HG03469 (cell line): ENCODE results near the gene CACNG5.

Experiments
- ATAC-seq: cut with Tn5 transposase; IDR thresholded peaks from one replicate; pipeline ENCODE4 v1.9.1; 2021; ENCODE audit warnings: mild to moderate bottlenecking, moderate library complexity, moderate number of reproducible peaks; ENCODE audit not compliant: unreplicated experiment

The CACNG5 gene

GRCh38 chr17:66822009-66822408 is 12.9 kb upstream of the CACNG5 start:
- no peak for ATAC-seq

- ATAC-seq: no peak
These were observed 8.1 kb upstream of the CACNG5 start for GRCh38 chr17:66826856-66827255.

GRCh38 chr17:66829386-66829864 is 5.5 kb upstream of the CACNG5 start:
- ATAC-seq: no peak

- ATAC-seq: no peak
These were observed 5.0 kb upstream of the CACNG5 start for GRCh38 chr17:66829883-66830282.

GRCh38 chr17:66830451-66830850 is 4.5 kb upstream of the CACNG5 start:
- ATAC-seq: no peak

- ATAC-seq: no peak
These were observed 3.3 kb upstream of the CACNG5 start for GRCh38 chr17:66831383-66832210.

GRCh38 chr17:66833201-66833600 is 1.7 kb upstream of the CACNG5 start:
- ATAC-seq: no peak

GRCh38 chr17:66834426-66834918 is 445 bp upstream of the CACNG5 start:
- no peak for ATAC-seq

- no peak for ATAC-seq
These were observed 559 bp downstream of the CACNG5 start for GRCh38 chr17:66835476-66835875.

- no peak for ATAC-seq
These were observed 1.4 kb downstream of the CACNG5 start for GRCh38 chr17:66836063-66837005.

GRCh38 chr17:66837226-66837625 is 2.3 kb downstream of the CACNG5 start:
- ATAC-seq: no peak

- ATAC-seq: no peak
These were observed 3.2 kb downstream of the CACNG5 start for GRCh38 chr17:66837885-66838665.

GRCh38 chr17:66839616-66840015 is 4.7 kb downstream of the CACNG5 start:
- no peak for ATAC-seq

GRCh38 chr17:66840061-66840460 is 5.1 kb downstream of the CACNG5 start:
- no peak for ATAC-seq

GRCh38 chr17:66841328-66841727 is 6.4 kb downstream of the CACNG5 start:
- no peak for ATAC-seq

- ATAC-seq: no peak
These were observed 6.8 kb downstream of the CACNG5 start for GRCh38 chr17:66841744-66842143.

- no peak for ATAC-seq
These were observed 7.6 kb downstream of the CACNG5 start for GRCh38 chr17:66842505-66842904.

- no peak for ATAC-seq
These were observed 8.0 kb downstream of the CACNG5 start for GRCh38 chr17:66842959-66843358.

- no peak for ATAC-seq
These were observed 8.7 kb downstream of the CACNG5 start for GRCh38 chr17:66843627-66844026.

GRCh38 chr17:66847704-66848103 is 12.8 kb downstream of the CACNG5 start:
- ATAC-seq: no peak

- no peak for ATAC-seq
These were observed 13.6 kb downstream of the CACNG5 start for GRCh38 chr17:66848496-66848895.
